Right lobe of liver (tissue), 6 donors: Measurements from ENCODE around the gene AP5B1. TPM values are rescaled to one million over a fixed set of nuclear protein-coding genes. Genes with fewer than 3 reads are reported as not detected.

Experiments
- ATAC-seq, 4 donors: fragments of 200-7000 bp; cut with Tn5 transposase; one replicate each; pipeline ENCODE4 v1.9.1; 2020; ENCODE audit warnings: mild to moderate bottlenecking in 4 of 4, moderate library complexity in 4 of 4
- DNase-seq, 3 donors: peaks; one replicate each; pipeline ENCODE4 v3.0.0-alpha.2; 2020
- H3K27ac ChIP-seq, 3 donors: fragments of 200-600 bp; one replicate each; pipeline ENCODE4 v1.8.0; 2022
- H3K27me3 ChIP-seq, 2 donors: fragments of 200-600 bp; one replicate each; pipeline ENCODE4 v1.8.0; 2022
- H3K36me3 ChIP-seq, 4 donors: fragments of 200-600 bp; sonication (generic) in 1 of 4; one replicate each; pipeline versions ENCODE4 v1.5.1 to v1.8.0; 2017 to 2022; ENCODE audit warnings: control low read depth in 1 of 4
- H3K4me1 ChIP-seq, 4 donors: fragments of 200-600 bp; sonication (generic) in 1 of 4; one replicate each; pipeline versions ENCODE4 v1.5.1 to v1.8.0; 2017 to 2022; ENCODE audit warnings: control low read depth in 1 of 4
- H3K4me3 ChIP-seq, 3 donors: fragments of 200-600 bp; one replicate each; pipeline ENCODE4 v1.8.0; 2022
- H3K9me3 ChIP-seq, 4 donors: fragments of 200-600 bp; sonication (generic) in 1 of 4; one replicate each; pipeline versions ENCODE4 v1.5.1 to v1.8.0; 2017 to 2022; ENCODE audit warnings: control low read depth in 1 of 4
- POLR2A ChIP-seq: fragments of 450-650 bp; IDR thresholded peaks from one replicate; pipeline ENCODE4 v1.6.1; 2017; ENCODE audit warnings: antibody characterized with exemption, mild to moderate bottlenecking
- WGBS: methylation state at CpG from one replicate; pipeline ENCODE4 v1.1.6; 2018; ENCODE audit warnings: low coverage, low lambda C conversion rate; ENCODE audit not compliant: insufficient coverage; ENCODE audit errors: missing lambda C conversion rate; 5-methylcytosine and 5-hydroxymethylcytosine counted together
- intact Hi-C, 2 donors: fragments of 100-400 bp; cut with DNase I; formaldehyde crosslinking; loops; one replicate each; pipeline versions ENCODE4 v1.11.2 to v1.14.1; 2022
- total RNA-seq, 6 experiments: library from RNA; depleted of rRNA in 2 of 6; stranded (reverse); fragments of >200 nt in 2 of 6; fragmentation: NEBNext Ultra II Directional in 3 of 6; extraction: Animal tissue kit (Norgen Biotek cat#: 25700) in 3 of 6; gene quantifications; one replicate each; pipeline versions ENCODE4 v1.1.0 to v1.2.4, GENCODE V29; 2016 to 2023
- TF ChIP-seq, protein P1 (sequence below), 4 donors: fragments of 200-600 bp in 3 of 4; fragments of 450-650 bp in 1 of 4; IDR thresholded peaks; one replicate each; pipeline versions ENCODE4 v1.5.1 to v1.8.0; 2016 to 2022; ENCODE audit warnings: antibody characterized with exemption in 4 of 4, mild to moderate bottlenecking in 2 of 4
- donor health status: DM: no; HTN: yes; CAD: no.
- donor health status: DM: no; HTN: no; CAD: no.
- donor health status: DM: no; HTN: no; CAD: no.
- donor health status: DM: no; HTN: yes; CAD: no.
- donor health status: DM: no; HTN: yes; CAD: no.

AP5B1 gene
- total RNA-seq, 6 experiments from 2014 or later, result 5.0 to 13.5 (median 9.7) TPM

DNA sequence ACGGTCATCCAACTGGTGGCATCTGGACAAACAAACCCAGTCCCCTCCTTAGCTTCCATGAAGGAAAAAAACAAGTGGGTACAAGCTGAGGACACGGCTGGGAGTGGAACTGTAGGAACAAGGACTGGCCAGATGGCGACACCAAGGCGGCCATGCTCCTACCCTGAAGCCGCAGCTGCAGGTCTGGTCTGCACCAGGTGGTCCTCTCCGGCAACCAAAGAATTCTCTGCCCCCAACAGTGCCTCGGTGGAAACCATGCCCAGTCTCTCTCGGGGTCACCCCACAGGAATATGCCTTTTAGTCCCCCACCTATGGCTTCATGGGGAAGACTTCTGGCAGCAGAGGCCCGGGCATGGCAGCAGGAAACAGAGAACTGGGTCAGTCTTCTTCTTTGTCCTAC is 28.7 kb upstream of the AP5B1 start:
- H3K4me3 ChIP-seq, result no peak overlapping the region
- no peaks in the 10 kb centered on the region for H3K9me3 ChIP-seq
- H3K27me3 ChIP-seq, result no peaks in the 10 kb centered on the region
- H3K27ac ChIP-seq, result no peak overlapping the region
- no peak for TF ChIP-seq POLR2A
- TF ChIP-seq, protein P1, sequence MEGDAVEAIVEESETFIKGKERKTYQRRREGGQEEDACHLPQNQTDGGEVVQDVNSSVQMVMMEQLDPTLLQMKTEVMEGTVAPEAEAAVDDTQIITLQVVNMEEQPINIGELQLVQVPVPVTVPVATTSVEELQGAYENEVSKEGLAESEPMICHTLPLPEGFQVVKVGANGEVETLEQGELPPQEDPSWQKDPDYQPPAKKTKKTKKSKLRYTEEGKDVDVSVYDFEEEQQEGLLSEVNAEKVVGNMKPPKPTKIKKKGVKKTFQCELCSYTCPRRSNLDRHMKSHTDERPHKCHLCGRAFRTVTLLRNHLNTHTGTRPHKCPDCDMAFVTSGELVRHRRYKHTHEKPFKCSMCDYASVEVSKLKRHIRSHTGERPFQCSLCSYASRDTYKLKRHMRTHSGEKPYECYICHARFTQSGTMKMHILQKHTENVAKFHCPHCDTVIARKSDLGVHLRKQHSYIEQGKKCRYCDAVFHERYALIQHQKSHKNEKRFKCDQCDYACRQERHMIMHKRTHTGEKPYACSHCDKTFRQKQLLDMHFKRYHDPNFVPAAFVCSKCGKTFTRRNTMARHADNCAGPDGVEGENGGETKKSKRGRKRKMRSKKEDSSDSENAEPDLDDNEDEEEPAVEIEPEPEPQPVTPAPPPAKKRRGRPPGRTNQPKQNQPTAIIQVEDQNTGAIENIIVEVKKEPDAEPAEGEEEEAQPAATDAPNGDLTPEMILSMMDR (IDR thresholded peaks at IDR 0.05), result no peak
- H3K36me3 ChIP-seq, result no peaks in the 10 kb centered on the region
- H3K4me1 ChIP-seq, result no peaks in the 10 kb centered on the region
- DNase-seq (peak in 1 of 3 donors; percentile 35), ATAC-seq (no peak)
- 33% methylated on average over 1 of the region's 9 CpGs for WGBS
- intact Hi-C loops, result no loop called here

DNA sequence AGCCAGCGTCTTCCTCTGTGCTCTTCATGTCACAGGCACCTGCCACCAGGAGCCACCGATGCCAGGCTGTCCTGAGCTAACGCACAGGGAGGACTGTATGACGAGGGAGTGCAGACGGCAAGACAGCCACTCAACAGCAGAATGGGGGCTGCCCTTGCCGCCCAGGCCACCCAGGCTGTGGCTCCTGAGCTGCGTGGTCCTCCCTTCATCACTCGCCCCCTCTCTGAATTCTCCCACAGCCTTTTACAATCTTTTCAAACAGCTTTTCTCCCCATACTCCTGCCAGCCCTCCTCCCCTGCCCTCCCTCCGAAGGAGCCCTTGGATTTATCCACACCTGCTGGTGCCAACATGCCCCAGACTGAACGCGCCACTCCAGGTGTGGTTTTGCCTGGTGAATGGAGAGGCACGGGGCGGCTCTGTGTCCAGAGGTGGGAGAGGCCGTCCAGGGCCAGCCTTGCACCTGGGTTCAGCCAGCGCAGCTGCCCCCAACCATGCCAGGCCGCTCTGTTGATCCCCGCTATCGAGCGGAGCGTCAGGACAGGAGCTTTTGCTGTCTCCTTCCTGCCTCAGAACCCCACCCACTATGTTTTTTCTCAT is 28.1 kb upstream of the AP5B1 start:
- Histone ChIP-seq H3K27me3 (no peaks in the 10 kb centered on the region), H3K27ac (no peak overlapping the region), H3K4me1 (no peaks in the 10 kb centered on the region), H3K36me3 (no peaks in the 10 kb centered on the region), H3K9me3 (no peaks in the 10 kb centered on the region), H3K4me3 (no peak overlapping the region)
- WGBS, result 70% methylated on average over 16 of the region's 20 CpGs
- intact Hi-C loops, result no loop called here
- DNase-seq, result peak in 1 of 3 donors; percentile 34
- peak in 1 of 4 donors; percentile 27 for ATAC-seq
- TF ChIP-seq, protein P1 (IDR thresholded peaks at IDR 0.05), result no peak
- TF ChIP-seq POLR2A, result no peak

DNA sequence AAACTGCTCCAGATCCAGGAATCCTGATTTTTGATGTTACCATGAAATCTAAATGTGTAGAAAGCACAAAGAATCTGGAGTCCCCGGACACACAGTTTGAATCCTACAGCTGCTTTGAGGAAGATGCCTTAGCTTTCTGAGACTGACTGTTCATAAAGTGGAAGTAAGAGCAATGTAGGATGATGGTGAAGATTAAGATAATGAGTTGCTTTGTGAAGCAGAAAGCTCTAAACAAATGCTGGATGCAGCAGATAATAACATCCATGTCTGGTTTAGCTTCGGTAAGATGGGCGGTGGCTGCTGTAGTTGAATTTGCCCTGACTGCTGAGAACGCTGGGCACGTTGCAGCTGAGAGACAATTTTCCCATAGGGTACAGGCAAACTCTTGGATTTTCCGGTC is 26.2 kb upstream of the AP5B1 start:
- Histone ChIP-seq H3K27me3 (no peaks in the 10 kb centered on the region), H3K27ac (no peak overlapping the region), H3K36me3 (no peaks in the 10 kb centered on the region), H3K4me1 (no peaks in the 10 kb centered on the region), H3K4me3 (no peak overlapping the region), H3K9me3 (no peaks in the 10 kb centered on the region)
- peak in 1 of 3 donors; percentile 11 for DNase-seq
- intact Hi-C loops, result no loop called here
- ATAC-seq, result no peak
- 49% methylated on average over 5 of the region's 6 CpGs for WGBS
- no peak for TF ChIP-seq POLR2A
- TF ChIP-seq, protein P1 (IDR thresholded peaks at IDR 0.05), result no peak

DNA sequence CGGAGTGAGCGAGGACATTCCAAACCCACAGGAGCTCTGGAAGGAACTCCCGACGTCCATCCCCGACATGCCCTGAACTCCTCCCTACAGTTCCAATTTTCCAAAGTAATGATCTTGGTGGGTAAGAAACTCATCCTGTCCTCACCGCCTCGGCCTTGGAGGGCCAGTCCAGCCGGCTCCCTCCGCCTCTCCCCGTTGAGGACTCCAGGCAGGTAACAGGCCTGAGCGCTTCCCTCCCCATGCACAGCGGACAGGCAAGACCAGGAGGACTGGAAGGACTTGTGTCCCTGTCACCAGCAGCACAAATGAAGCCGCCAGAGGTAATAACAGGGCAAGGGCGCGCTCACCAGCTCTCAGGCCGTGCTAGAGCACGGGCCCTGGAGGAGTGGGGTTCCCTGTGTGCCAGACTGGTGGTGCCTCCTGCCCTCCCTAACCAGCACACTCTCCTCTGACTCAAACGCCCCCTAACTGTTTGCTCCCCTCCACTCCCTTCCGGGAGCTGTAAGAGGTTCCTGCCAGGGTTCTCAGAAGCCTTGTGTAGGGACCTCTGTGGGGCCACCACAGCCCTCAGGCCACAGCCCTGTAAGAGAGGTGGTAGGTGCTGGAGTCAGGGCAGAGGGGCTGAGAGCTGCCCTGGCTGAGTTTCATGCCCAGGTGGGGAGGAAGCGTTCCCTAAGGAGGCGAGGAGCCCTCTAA is 23.2 kb upstream of the AP5B1 start:
- no peak for DNase-seq
- Histone ChIP-seq H3K27me3 (no peaks in the 10 kb centered on the region), H3K9me3 (no peaks in the 10 kb centered on the region), H3K27ac (no peak overlapping the region), H3K36me3 (no peaks in the 10 kb centered on the region), H3K4me1 (no peaks in the 10 kb centered on the region), H3K4me3 (no peak overlapping the region)
- TF ChIP-seq POLR2A, result no peak
- TF ChIP-seq, protein P1 (IDR thresholded peaks at IDR 0.05), result no peak
- ATAC-seq, result no peak
- intact Hi-C loops, result no loop called here
- WGBS, result 25% methylated on average over 4 of the region's 21 CpGs
